Glomerular visceral epithelial cell (primary cell): Measurements from ENCODE around the gene TRAPPC6A.

Experiments
- DNase-seq: peaks from one replicate; pipeline ENCODE4 v3.0.0-alpha.2; 2016; ENCODE audit errors: extremely low spot score

TRAPPC6A gene

DNA sequence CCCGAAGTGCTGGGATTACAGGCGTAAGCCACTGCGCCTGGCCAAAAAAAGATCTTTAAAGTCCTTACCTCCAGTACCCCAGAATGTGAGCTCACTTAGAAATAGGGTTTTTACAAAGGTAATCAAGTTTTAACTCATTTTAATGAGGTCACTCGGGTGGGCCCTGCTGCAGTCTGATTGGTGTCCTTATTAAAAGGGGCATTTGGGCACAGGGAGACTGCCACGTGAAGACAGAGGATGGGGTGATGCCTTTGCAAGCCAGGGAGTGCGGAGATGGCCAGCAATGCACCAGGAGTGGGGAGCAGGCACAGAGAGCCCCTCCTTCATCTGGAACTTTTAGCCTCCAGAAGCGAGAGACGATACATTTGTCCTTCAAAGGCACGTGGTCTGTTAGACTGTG, 28.9 kb downstream of the TRAPPC6A start:
- no peak for DNase-seq

DNA sequence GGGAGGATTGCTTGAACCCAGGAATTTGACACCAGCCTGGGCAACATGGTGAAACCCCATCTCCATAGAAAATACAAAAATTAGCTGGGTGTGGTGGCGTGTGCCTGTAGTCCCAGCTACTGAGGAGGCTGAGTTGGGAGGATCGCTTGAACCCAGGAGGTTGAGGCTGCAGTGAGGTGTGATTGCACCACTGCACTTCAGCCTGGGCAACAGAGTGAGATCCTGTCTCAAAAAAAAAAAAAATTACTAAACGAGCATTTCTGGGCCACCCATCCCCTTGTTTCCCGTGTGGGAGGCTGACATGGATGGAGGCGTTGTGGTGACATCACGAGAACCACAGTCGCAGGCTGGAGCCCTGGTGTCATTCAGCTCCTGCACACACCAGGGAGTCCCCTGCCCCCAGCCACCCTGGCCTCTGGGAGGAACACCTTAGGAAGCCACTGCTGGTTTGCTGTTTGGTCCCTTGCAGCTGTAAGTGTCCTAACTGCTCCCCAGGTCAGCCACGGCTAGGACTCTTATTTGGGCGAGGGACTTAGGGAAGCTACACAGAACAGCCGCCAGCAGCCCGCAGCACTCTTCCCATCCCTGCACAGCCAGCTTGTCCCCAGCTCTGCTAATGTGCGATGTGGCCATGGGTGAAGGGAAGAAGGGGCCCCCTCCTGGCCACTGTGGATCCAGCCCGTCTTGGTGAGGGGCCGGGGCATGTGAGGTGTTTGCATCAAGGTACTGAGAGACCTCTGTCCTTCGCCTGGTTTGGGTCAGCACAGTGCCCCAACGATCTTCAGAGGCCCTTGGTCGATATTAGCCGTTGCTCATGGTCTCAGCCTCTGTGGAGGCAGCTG, 30.0 kb downstream of the TRAPPC6A start:
- no peak for DNase-seq

DNA sequence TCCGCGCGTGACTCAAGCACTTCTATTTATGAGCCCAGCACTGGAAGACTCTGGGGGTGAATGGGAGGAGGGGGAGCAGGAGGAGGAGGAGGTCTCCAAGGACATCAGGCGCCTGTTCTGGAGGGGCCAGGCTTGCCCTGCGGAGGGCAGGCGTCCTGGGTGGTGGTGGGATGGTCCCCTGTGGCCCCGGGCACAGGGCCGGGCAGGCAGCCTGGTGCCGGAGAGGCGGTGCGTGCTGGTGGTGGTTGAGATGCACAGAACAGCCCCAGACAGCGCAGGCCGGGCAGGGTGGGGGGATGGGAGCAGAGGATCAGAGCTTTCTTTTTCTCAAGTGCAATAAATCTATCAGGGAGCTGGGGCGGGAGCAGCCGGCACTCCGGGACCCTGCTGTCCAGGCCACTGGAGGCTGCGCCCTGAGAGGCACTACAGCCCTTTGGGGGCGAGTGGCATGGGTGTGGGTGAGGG, 31.3 kb downstream of the TRAPPC6A start:
- DNase-seq, result no peak

DNA sequence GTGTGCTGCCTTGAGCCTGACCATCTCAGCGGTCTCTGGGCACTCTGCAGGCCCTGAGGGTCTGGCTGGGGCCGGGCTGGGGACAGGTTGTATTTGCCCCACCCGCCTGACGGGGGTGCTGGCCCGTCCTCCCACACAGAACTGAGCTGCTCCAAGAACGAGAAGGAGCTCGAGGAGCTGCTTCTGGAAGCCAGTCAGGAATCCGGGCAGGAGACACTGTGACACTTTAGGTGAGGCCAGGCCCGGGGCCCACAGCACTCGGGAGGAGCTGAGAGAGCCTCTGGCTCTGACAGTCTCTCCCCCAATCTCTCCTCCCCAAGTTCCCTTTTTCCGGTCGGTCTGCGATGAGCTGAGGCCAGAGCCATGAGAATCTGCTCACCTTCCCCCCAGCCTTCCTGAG, 31.8 kb downstream of the TRAPPC6A start:
- no peak for DNase-seq

DNA sequence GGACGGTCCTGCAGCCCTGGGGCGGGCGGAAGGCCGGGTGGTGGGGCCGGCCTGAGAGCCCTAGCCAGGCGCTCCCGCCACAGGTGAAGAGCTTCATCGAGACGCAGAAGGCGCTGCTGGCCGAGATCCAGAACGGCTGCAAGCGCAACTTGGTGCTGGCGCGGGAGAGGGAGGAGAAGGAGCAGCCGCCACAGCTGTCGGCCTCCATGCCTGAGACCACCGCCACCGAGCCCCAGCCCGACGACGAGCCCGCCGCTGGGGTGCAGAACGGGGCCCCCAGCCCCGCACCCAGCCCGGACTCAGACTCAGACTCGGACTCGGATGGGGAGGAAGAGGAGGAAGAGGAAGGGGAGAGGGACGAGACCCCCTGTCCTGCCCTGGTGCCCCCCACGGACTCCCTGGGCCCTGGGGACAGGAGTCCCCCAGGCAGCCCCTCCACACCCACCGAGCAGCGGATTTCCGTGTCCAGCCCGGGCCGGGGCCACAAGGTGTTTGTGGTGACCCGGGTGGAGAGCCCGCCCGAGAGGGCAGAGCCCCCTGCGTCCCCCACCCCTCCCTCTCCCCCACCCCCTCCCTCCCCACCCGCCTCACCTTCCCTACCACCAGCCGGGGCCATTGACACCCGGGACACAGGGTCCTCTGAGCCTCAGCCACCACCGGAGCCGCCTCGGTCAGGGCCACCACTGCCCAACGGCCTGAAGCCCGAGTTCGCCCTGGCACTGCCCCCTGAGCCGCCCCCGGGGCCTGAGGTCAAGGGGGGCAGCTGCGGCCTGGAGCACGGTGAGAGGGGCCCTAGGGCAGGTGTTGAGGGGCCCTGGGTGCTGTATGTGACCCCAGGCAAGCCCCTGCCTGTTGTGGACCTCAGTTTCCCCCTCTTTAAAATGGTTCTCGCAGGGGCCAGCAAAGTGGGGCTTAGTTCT, 32.5 kb downstream of the TRAPPC6A start:
- DNase-seq, result no peak

DNA sequence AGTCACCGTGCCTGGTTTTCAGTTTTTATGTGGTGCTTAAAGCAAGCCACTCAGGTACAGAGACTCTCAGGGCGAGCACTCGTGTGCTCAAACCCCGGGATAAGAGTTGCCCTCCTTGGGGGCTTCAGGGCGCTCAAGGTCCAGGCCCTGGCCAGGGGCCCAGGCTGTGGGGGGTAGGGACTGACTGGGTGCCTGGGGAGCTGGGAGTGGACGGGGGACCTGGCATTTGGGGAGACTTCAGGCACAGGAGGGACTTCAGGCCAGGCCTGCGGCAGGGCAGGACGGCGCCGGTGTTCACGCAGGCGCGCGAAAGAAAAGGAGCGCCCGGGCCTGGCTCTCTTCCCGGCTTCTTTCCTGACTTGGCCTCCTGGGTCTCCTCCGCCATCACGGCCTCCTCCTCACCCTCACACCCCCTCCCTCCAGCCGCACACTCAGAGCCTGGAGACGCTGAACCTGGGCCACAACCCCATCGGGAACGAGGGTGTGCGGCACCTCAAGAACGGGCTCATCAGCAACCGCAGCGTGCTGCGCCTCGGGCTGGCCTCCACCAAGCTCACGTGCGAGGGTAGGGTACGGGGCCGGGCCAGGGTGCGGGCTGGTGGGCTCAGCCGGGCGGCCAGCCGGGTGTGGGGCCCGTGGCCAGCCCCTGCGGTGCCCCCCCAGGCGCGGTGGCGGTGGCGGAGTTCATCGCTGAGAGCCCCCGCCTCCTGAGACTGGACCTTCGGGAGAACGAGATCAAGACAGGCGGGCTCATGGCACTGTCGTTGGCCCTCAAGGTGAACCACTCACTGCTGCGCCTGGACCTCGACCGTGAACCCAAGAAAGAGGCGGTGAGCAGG, 33.4 kb downstream of the TRAPPC6A start:
- no peak for DNase-seq

DNA sequence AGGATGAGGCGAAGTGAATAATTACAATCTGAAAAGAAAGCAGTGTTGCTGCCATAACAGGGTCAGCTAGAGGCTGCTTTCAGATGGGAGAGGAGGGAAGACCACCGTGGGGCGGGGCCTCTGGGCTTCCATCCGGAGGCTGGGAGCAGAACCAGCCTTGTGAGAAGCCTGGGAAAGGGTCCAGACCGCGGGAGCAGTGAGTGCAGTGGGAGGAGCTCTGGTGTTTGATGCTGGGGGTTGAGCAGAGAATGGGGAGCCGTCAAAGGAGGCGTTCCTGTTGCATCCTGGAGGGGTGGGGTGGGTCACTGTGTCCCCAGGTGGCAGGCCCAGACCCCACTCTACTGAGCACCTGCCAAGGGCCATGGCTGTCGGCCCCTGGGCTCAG, 35.3 kb downstream of the TRAPPC6A start:
- no peak for DNase-seq

DNA sequence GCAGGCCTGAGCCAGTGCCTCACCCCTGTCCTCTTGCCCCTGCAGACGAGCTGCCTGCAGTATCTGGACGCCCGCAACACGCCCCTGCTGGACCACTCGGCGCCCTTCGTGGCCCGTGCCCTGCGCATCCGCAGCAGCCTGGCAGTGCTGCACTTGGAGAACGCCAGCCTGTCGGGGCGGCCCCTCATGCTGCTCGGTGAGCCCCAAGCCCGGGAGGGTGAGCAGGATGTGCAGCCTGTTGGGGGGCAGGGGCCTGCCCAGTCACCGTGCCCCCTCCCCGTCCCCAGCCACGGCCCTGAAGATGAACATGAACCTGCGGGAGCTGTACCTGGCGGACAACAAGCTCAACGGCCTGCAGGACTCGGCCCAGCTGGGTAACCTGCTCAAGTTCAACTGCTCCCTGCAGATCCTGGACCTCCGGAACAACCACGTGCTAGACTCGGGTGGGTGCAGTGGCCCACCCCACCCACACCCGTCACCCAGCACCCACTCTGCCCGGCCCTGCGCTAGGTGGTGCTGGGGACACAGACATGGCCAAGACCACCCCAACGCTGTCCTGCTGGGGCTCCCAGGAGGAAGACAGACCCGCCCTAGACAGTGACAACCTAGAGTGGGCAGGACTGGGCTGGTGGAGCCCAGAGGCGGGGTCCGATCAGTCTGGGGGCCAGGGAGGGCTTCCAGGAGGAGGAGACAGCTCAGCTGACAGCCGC, 35.9 kb downstream of the TRAPPC6A start:
- no peak for DNase-seq

DNA sequence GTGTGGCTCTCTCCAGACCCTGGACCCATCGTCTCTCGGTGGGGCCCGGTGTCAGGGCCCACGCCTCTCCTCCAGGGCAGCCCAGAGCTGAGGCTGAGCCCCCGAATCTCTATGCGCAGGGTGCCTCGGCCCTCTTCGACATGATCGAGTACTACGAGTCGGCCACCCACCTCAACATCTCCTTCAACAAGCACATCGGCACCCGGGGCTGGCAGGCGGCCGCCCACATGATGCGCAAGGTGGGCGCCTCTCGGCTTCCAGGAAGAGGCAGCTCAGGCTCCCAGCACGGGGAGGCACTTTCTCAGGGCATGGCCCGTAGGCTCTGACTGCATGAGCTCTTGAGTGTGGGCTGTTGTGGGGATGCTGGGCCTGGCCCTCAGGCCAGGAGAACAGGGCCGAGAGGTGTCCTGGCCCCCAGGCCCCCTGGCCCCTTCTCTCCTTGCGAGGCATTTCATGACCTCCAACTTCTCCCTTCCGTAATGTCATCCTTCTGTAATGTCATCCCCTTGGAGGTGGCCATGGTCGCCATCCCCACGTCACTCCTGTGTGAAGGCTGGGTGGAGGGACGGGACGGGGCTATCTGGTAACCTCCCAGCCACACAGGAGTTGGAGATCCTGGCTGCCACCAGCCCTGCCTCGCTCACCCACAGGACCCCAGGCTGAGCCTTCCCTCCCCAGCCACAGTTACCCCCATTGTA, 36.7 kb downstream of the TRAPPC6A start:
- DNase-seq, result no peak

DNA sequence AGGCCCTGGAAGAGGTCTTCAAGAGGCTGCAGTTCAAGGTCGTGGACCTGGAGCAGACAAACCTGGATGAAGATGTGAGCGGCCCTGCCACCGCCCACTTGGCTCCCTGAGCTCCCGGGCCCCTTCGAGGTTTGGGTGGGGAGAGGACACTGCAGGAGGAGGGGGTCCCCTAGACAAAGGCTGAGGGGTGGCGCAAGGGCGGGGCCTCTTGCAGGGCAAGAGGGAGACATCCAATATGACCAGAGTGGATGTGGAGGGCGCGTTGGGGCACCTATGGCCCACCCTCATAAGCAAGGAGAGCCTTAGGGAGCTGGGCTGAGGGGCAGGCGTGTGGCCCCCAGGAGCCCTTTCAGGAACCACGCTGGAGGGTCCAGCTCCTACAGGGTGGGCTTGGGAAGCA, 37.5 kb downstream of the TRAPPC6A start:
- DNase-seq, result no peak

DNA sequence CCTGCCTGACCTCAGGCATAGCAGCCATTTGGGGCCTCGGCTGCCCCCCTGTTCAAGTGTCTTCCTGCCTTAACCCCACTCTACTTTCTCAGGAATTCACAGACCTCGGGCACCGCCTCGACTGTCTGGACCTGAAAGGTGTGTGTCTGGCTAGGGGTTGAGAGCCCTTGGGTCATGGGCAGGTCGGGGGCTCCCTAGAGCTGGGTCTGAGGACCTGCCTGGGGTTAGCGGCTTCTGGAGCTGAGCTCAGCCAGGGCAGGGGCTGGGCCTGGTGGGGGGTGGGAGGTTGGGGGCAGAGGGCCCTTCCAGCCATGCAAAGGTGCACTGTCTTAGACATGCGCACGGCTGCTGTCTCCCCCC, 37.9 kb downstream of the TRAPPC6A start:
- DNase-seq, result no peak

DNA sequence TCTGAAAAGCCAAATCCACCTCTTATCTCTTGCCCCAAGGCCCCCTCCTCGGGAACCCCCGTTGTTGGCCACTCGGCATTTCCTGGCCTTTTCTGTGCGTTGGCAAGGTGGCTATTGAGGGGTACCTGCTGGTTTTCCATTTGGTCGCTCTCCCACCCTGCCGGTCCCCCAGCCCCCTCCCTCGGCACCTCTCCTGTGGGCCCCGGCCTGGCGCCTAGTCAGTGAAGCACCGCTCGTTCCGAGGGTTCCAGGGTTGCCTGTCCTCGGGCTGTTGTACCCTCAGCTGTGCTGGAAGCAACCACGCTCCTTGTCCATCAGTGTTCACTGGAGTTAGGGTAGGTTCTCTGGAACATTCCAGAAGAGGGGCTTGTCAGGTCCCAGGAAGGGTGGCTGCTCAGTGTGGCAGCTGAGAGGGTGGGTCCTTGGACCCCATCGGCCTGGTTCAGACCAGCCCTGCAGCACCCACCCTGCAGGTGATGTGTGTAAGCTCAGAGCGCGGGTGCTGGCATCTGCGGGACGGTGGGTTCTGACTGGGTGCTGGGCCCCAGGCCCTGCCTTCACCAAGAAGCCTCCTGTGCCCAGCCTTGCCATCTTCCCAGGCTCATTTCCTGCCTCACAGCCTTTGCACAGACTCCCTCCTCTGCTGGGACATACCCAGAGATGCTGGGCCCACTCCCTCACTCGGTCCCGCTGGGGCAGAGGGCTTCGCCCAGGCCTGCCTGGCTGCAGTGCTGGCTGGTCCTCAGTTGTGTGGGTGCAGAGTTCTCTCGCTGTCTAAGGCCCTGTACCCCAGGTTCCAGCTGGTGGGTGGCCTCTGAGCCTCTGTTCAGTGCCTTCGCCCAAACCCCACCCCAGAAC, 38.5 kb downstream of the TRAPPC6A start:
- no peak for DNase-seq

DNA sequence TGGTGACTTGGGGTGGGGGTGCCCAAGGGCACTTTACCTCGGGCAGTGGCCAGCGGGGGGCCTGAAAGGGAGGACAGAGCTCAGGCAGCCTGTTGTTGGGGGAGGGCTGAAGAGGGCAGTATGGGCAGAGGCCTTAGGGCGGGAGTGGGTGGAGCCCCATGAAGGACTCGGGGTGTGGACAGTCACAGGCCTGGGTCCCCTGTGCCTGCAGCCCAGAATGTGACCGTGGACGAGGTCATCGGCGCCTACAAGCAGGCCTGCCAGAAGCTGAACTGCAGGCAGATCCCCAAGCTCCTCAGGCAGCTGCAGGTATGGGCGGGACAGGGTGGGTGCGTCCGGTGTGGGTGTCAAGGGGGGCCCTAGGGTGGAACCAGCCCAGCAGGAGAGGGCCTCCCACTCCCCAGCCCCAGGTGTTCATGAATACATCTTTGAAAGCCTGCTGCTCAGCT, 39.7 kb downstream of the TRAPPC6A start:
- DNase-seq, result no peak

DNA sequence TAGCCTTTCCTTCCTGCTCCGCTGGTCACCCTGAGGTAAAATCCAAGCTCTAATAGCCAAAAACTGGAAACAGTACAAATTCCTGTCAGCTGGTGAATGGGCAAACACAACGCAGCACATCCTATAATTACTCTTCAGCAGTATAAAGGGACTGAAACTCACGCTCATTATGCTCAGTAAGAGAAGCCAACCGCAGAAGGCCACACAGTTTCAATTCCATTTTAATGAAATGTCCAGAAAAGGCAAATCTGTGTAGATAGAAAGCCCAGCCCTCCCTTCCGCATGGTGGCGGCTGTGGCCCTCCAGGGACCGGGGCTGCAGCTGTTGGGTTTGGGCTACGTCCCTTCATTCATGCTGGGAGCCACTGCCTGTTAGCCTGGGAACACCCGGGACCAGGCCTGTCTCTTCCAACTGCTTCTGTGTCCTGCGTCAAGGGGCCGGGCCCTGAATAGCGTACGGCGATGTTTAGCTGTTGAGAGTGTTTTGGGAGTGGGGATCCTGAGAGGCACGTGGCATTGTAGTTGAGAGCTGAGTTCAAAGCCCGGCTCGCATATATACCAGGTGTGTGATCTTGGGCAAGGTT, 40.8 kb downstream of the TRAPPC6A start:
- DNase-seq, result no peak

DNA sequence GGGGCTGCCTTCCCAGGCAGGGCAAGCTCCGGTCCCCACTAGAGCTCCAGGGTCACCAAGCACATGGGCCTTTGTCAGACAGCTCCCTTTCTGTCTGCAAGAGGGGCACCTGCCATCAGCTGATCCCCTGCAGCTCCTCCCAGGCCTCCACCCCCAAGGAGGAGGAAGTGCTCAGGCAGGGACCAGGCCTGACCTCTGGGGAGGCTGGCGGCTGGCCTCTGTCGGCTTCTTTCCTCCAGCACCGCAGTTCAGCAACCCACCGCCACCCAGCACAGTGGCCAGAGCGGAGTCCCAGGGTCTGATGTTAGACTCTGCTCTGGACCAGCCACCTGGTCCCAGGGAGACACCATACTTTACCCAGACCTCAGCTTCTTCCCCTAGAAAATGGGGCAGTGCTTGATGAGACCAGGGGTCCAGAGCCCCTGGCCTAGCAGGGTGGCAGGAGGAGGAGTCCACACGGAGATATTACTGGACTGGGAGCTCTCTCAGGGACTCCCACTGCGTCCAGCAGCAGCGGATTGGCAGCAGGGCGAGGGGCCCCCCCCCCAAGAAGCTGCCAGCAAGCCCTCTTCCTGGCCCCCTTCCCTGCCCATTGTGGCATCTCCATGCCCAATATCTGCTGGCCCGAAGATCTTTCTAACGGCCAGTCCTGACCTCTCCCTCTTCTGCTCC, 41.4 kb downstream of the TRAPPC6A start:
- DNase-seq, result no peak

DNA sequence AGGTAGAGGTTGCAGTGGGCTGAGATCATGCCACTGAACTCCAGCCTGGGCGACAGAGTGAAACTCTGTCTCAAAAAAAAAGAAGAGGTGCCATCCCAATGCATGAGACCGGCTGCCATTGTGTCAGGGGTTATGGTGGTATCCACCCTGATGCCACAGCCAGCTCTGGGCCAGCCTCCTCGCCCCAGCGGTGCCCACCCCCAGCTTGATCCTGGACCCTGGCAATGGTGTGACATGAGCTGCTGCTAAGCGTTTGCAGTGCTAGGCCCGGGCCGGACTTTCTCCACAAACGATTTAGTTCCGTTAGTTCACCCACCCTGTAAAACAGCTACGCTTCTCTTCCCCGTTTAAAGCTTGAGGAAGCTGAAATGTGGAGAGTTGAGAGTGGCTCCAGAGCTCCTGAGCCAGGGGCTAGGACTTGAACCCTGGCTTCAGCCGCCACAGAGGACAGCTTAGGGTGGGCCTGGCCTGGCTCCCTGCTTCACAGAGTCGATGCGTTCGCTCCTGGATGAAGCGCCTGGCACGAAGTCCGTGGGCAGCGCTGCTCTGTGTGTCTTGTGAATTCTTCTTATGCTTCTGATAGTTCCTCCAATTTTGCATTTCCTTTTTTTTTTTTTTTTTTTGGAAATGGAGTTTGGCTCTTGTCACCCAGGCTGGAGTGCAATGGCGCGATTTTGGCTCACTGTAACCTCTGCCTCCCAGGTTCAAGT, 42.7 kb downstream of the TRAPPC6A start:
- no peak for DNase-seq

DNA sequence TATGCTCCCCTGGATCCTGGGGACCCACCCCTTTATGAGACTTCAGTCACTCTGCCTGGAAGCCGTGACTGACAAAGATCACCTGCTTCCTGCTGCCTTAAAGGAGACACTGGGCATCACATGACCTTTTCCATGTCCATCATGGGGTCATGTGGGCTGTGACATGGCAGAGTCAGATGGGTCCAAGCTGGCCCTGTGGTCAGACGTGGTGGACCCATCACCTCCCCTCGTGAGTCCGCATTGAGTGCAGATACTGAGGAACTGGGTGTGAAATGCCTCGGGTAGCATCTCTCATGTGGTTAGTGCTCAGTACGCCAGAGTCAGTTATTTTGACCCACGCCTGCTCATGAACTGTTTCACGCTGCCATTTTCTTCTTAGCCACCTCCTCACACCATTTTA, 44.4 kb downstream of the TRAPPC6A start:
- DNase-seq, result no peak
